Activated gamma-delta T cell treated with anti-CD3 and anti-CD28 coated beads, Interleukin-2, amount 50 U/mL, for 16 hours (primary cell): ENCODE results near the gene ASXL3.

Experiments
- DNase-seq: peaks from one replicate; pipeline ENCODE4 v3.0.0-alpha.2; 2020; ENCODE audit warnings: low read depth

ASXL3 gene

GRCh38 chr18:33583901-33584300 lies 5.9 kb downstream of the ASXL3 start:
- DNase-seq: no peak

GRCh38 chr18:33584548-33585430 lies 6.8 kb downstream of the ASXL3 start:
- no peak for DNase-seq

GRCh38 chr18:33585431-33585775 lies 7.4 kb downstream of the ASXL3 start:
- no peak for DNase-seq

GRCh38 chr18:33588361-33588760 lies 10.3 kb downstream of the ASXL3 start:
- no peak for DNase-seq

- no peak for DNase-seq
These were observed 15.2 kb downstream of the ASXL3 start for GRCh38 chr18:33593261-33593660.

DNA sequence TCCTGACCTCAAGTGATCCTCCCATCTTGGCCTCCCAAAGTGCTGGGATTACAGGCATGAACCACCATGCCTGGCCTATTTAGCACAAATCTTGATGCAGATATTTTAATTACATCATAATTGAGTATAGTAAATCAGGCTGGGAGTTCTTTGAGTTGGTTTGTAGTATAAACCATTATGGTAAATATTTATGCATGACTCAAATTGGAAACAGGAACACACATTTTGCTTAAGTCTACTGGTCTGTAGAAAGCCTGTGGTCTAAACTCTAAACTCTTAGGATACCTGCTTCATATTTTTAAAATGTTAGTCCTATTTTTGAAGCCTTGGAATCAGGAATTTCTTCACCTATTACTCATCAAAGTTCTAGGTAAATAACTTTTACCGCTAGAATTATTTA lies 16.8 kb downstream of the ASXL3 start:
- DNase-seq: no peak

GRCh38 chr18:33596178-33596854 lies 18.3 kb downstream of the ASXL3 start:
- DNase-seq: no peak

- DNase-seq: no peak
These were observed 22.8 kb downstream of the ASXL3 start for GRCh38 chr18:33600846-33601245.

GRCh38 chr18:33603454-33603853 lies 25.4 kb downstream of the ASXL3 start:
- no peak for DNase-seq

- DNase-seq: no peak
These were observed 27.2 kb downstream of the ASXL3 start for GRCh38 chr18:33605250-33605649.

- DNase-seq: no peak
These were observed 28.6 kb downstream of the ASXL3 start for GRCh38 chr18:33606621-33607020.

- DNase-seq: no peak
These were observed 33.6 kb downstream of the ASXL3 start for GRCh38 chr18:33611525-33612135.

DNA sequence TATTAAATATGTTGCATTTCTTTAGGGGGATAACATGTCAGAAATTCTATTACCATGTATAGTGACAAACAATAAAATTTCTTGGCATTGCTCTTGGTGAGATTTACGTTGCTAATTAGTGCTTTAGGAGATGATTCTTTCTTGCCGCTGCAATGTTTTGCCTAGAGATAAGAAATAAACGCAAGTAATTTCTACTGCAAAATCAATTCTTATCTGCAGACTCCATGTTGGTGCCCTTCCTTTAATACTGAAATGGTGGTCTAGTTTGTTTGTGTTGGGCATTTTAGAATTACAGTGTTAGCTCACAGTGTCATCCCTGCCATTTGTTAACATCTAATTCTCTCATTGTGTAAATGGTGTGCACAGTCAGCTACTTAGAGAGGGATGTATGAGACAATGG lies 34.6 kb downstream of the ASXL3 start:
- DNase-seq: no peak

DNA sequence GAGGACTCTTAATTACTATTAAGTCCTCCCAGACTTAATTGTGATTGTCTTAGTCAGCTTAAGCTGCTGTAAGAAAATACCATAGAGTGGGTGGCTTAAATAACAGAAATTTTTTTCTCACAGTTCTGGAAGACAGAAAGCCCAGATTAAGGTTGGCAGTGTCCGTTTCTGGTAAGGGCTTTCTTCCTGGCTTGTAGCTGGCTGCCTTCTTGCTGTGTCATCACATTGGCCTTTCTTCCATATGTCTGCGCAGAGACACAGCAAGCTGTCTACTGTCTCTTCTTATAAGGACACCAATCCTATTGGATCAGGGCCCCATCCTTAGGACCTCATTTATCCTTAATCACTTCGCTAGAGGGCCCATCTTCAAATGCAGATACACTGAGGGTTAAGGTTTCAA lies 38.5 kb downstream of the ASXL3 start:
- DNase-seq: no peak

- DNase-seq: no peak
These were observed 49.1 kb downstream of the ASXL3 start for GRCh38 chr18:33627114-33627513.

- no peak for DNase-seq
These were observed 52.5 kb downstream of the ASXL3 start for GRCh38 chr18:33630476-33630875.

DNA sequence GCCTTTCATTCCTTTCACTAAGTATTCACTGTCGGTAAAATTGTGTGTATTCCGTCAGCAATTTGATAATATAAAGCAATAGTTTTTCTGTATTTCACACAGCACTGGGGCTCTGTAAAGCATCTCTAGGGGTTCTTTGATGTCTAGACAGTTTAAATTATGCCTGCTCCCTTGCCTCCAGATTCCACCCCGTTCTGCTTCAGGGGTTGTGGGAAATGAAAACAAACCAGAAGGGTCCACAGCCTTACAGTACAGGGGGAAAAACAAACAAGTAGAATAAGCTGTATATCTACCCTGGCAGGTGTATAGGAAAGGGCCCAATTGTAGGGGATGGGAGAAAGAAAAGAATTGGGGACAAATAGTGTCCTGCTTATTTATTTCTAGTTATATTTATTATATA lies 63.1 kb downstream of the ASXL3 start:
- DNase-seq: no peak

DNA sequence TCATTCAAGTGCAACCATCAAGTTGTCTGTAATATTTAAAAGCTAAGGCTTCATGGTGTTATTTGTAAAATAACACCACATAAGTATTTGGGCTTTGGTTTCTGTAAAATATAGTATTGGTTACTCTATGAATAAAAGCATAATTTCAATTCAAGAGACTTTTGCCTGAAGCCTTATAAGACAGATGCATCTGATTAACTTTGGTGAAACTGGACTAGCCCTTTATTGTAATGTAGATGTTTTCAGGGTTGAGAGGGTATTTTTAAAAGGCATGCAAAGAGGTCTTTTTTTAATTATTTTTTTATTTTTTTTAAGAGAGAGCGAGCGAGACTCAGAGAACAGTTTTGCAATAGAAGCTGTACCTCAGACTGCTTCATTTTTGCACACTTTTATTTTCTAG lies 66.5 kb downstream of the ASXL3 start:
- no peak for DNase-seq

- no peak for DNase-seq
These were observed 69.3 kb downstream of the ASXL3 start for GRCh38 chr18:33647365-33647764.

GRCh38 chr18:33652635-33653034 lies 74.6 kb downstream of the ASXL3 start:
- DNase-seq: no peak

- no peak for DNase-seq
These were observed 75.2 kb downstream of the ASXL3 start for GRCh38 chr18:33653231-33653630.

DNA sequence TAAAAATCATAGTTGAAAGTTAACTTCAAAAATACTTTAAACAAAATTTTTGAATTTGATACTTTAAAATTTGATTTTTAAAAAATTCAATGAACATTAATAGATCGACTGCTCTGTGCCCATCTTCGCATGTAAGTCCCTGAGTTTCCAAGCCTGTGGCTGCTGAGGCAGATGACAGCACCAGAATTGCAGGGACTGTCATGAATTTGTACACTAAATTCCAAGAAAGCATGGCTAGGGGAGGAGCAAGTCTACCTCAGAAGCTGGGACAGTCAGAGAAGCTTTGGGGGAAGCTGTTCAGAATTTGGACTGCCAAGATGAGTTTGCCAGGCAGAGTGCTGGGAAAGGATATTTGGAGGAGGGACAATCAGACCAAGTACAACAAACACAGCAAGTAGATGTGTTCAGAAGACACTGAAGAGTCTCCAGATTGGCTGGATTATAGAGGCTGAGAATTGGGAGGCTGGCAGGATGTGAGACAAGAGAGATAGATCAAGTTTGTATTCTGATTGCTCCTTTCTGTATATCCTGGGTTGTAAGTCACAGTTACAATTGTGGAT lies 79.0 kb downstream of the ASXL3 start:
- DNase-seq: no peak
